ENCODE measurements around the gene MRGPRF.

- no peak for TF ChIP-seq POLR2A (IDR thresholded peaks at IDR 0.05)
- no peak for TF ChIP-seq CTCF (IDR thresholded peaks at IDR 0.05)
These were observed 50.4 kb downstream of the MRGPRF start for GRCh38 chr11:68962527-68963250.

All from lower leg skin (tissue), 3 donors.